H1 (cell line): Measurements from ENCODE around the gene KEL. TPM values are rescaled to one million over a fixed set of nuclear protein-coding genes. Genes with fewer than 3 reads are reported as not detected.

ENCODE experiments used
- CTCF ChIA-PET: fragments of 300-600 bp; sonication (Branson Sonifier 250); formaldehyde crosslinking; loops from one replicate; lab custom pipeline; 2021; ENCODE audit not compliant: partially characterized antibody; lab: Charles Lee
- POLR2A ChIA-PET: fragments of 300-600 bp; sonication (Branson Sonifier 250); formaldehyde crosslinking; loops from one replicate; lab custom pipeline; 2021; ENCODE audit warnings: inconsistent platforms; ENCODE audit not compliant: partially characterized antibody; lab: Charles Lee
- DNase-seq, 2 experiments: peaks; one replicate each; pipeline versions ENCODE4 v3.0.0 to v3.0.0-alpha.2; 2010 to 2022; ENCODE audit warnings: low spot score in 2 of 2, low read depth in 1 of 2, mixed read lengths in 1 of 2
- FAIRE-seq: peaks from 2 replicates; lab custom pipeline; 2011; peaks lifted over from hg19 to GRCh38; lab: Jason Lieb, UNC
- H2AFZ ChIP-seq: 2 replicates; pipeline ENCODE4 v1.8.1; 2012; ENCODE audit warnings: low read length, inconsistent platforms
- H2AK5ac ChIP-seq: 2 replicates; pipeline ENCODE4 v1.6.1; 2013; ENCODE audit warnings: low read depth, low read length
- H2BK120ac ChIP-seq: replicated peaks from 2 replicates; pipeline ENCODE3; 2013; ENCODE audit warnings: low read depth, low read length, inconsistent platforms
- H2BK12ac ChIP-seq: 2 replicates; pipeline ENCODE4 v1.6.1; 2013; ENCODE audit warnings: low read depth, low read length
- H2BK15ac ChIP-seq: 2 replicates; pipeline ENCODE4 v1.6.1; 2013; ENCODE audit warnings: low read length
- H2BK20ac ChIP-seq: 2 replicates; pipeline ENCODE4 v1.6.1; 2013; ENCODE audit warnings: low read length
- H2BK5ac ChIP-seq: 2 replicates; pipeline ENCODE4 v1.6.1; 2013; ENCODE audit warnings: low read depth, low read length
- H3K14ac ChIP-seq: 2 replicates; pipeline ENCODE4 v1.6.1; 2013; ENCODE audit warnings: inconsistent platforms; ENCODE audit not compliant: insufficient read length
- H3K18ac ChIP-seq: 2 replicates; pipeline ENCODE4 v1.6.1; 2013; ENCODE audit warnings: low read length; ENCODE audit errors: extremely low read depth
- H3K23ac ChIP-seq: 2 replicates; pipeline ENCODE4 v1.6.1; 2013; ENCODE audit warnings: inconsistent platforms; ENCODE audit not compliant: insufficient read length
- H3K23me2 ChIP-seq: 2 replicates; pipeline ENCODE4 v1.6.1; 2013; ENCODE audit warnings: low read depth, low read length
- H3K27ac ChIP-seq: 2 replicates; pipeline ENCODE4 v1.6.1; 2011; ENCODE audit warnings: low read depth, low read length, inconsistent platforms
- H3K27me3 ChIP-seq, 4 experiments: replicated peaks in 1 of 4; 1 replicate in 1 of 4; 2 replicates in 3 of 4; pipeline versions ENCODE4 v1.6.1 to v1.8.1; 2011 to 2013; ENCODE audit warnings: low read length in 3 of 4, mild to moderate bottlenecking in 3 of 4, inconsistent platforms in 2 of 4, mixed read lengths in 2 of 4, moderate library complexity in 1 of 4; ENCODE audit not compliant: control insufficient read depth in 3 of 4, insufficient read depth in 3 of 4; ENCODE audit errors: extremely low read depth in 1 of 4
- H3K36me3 ChIP-seq, 4 experiments: 2 replicates each; pipeline versions ENCODE4 v1.6.1 to v1.8.1; 2011 to 2013; ENCODE audit warnings: mild to moderate bottlenecking in 4 of 4, low read length in 3 of 4, moderate library complexity in 2 of 4, control low read depth in 1 of 4, inconsistent platforms in 1 of 4; ENCODE audit not compliant: insufficient read depth in 4 of 4, control insufficient read depth in 2 of 4
- H3K4ac ChIP-seq: replicated peaks from 2 replicates; pipeline ENCODE3; 2013; ENCODE audit warnings: low read length, low read depth, mixed read lengths, inconsistent platforms; ENCODE audit not compliant: insufficient read length
- H3K4me1 ChIP-seq, 4 experiments: replicated peaks in 1 of 4; 1 replicate in 1 of 4; 2 replicates in 3 of 4; pipeline versions ENCODE4 v1.6.1 to v1.8.1; 2011 to 2013; ENCODE audit warnings: low read length in 3 of 4, inconsistent platforms in 2 of 4, mixed read lengths in 1 of 4; ENCODE audit not compliant: insufficient read depth in 4 of 4, control insufficient read depth in 3 of 4
- H3K4me2 ChIP-seq, 2 experiments: 2 replicates each; pipeline versions ENCODE4 v1.6.1 to v1.8.1; 2011 to 2013; ENCODE audit warnings: low read depth in 2 of 2, low read length in 2 of 2, control low read depth in 1 of 2, inconsistent platforms in 1 of 2, mild to moderate bottlenecking in 1 of 2; ENCODE audit not compliant: insufficient read depth in 1 of 2
- H3K4me3 ChIP-seq, 4 experiments: fragments of 200-600, 300-600 bp in 1 of 4; sonication (generic), shearing (Covaris generic), sonication (Bioruptor Twin) in 1 of 4; 2 replicates each; pipeline versions ENCODE4 v1.5.1 to v1.8.1; 2011 to 2016; ENCODE audit warnings: low read length in 4 of 4, low read depth in 3 of 4, control low read depth in 2 of 4, inconsistent platforms in 2 of 4, mild to moderate bottlenecking in 2 of 4, mixed read lengths in 1 of 4, moderate library complexity in 1 of 4; ENCODE audit not compliant: insufficient read depth in 2 of 4; ENCODE audit errors: extremely low read depth in 1 of 4
- H3K56ac ChIP-seq: replicated peaks from 2 replicates; pipeline ENCODE3; 2013; ENCODE audit warnings: low read depth, mild to moderate bottlenecking, mixed read lengths, low read length, inconsistent platforms; ENCODE audit not compliant: insufficient read length
- H3K79me1 ChIP-seq: 2 replicates; pipeline ENCODE4 v1.6.1; 2013; ENCODE audit warnings: low read depth, low read length, control low read depth
- H3K79me2 ChIP-seq, 2 experiments: 2 replicates each; pipeline versions ENCODE4 v1.6.1 to v1.8.1; 2012 to 2013; ENCODE audit warnings: low read length in 2 of 2, mild to moderate bottlenecking in 2 of 2, inconsistent platforms in 1 of 2; ENCODE audit not compliant: insufficient read depth in 2 of 2, control insufficient read depth in 1 of 2
- H3K9ac ChIP-seq, 4 experiments: replicated peaks in 1 of 4; 1 replicate in 1 of 4; 2 replicates in 3 of 4; pipeline versions ENCODE4 v1.6.1 to v1.8.1; 2011 to 2013; ENCODE audit warnings: low read depth in 3 of 4, low read length in 3 of 4, control low read depth in 2 of 4, mild to moderate bottlenecking in 2 of 4, moderate library complexity in 2 of 4, inconsistent platforms in 1 of 4; ENCODE audit errors: extremely low read depth in 1 of 4
- H3K9me3 ChIP-seq, 2 experiments: 2 replicates each; pipeline versions ENCODE4 v1.6.1 to v1.8.1; 2012 to 2013; ENCODE audit warnings: mild to moderate bottlenecking in 2 of 2, moderate library complexity in 2 of 2, control low read depth in 1 of 2, inconsistent platforms in 1 of 2, low read depth in 1 of 2, low read length in 1 of 2, mixed read lengths in 1 of 2; ENCODE audit not compliant: insufficient read depth in 2 of 2
- H4K20me1 ChIP-seq, 2 experiments: replicated peaks in 1 of 2; 2 replicates each; pipeline versions ENCODE3 to v1.8.1; 2011 to 2013; ENCODE audit warnings: inconsistent platforms in 2 of 2, low read length in 2 of 2, mild to moderate bottlenecking in 1 of 2; ENCODE audit not compliant: insufficient read depth in 2 of 2, control insufficient read depth in 1 of 2
- H4K5ac ChIP-seq: 2 replicates; pipeline ENCODE4 v1.6.1; 2013; ENCODE audit warnings: low read length, low read depth, mixed read lengths, inconsistent platforms; ENCODE audit not compliant: insufficient read length
- H4K8ac ChIP-seq: 2 replicates; pipeline ENCODE4 v1.8.0; 2013; ENCODE audit warnings: mild to moderate bottlenecking, moderate library complexity, low read length, inconsistent platforms; ENCODE audit not compliant: insufficient read depth; ENCODE audit errors: extremely low read depth
- H4K91ac ChIP-seq: replicated peaks from 2 replicates; pipeline ENCODE3; 2013; ENCODE audit warnings: low read length, mixed read lengths, inconsistent platforms; ENCODE audit not compliant: insufficient read length
- KDM4A ChIP-seq: IDR thresholded peaks from one replicate; pipeline ENCODE4 v1.7.1; 2012; ENCODE audit warnings: low read depth, mild to moderate bottlenecking, moderate library complexity, low read length, inconsistent platforms; ENCODE audit not compliant: severe bottlenecking
- RNF2 ChIP-seq: fragments of 200-900, 300-1000 bp; sonication (generic); IDR thresholded peaks from 2 replicates; pipeline ENCODE4 v1.7.1; 2016; ENCODE audit warnings: borderline replicate concordance, low read depth, mild to moderate bottlenecking, antibody characterized with exemption, low read length; ENCODE audit not compliant: poor library complexity, severe bottlenecking; ENCODE audit errors: missing control alignments
- SRF ChIP-seq: IDR thresholded peaks from 2 replicates; pipeline ENCODE4 v1.6.1; 2011; ENCODE audit warnings: mild to moderate bottlenecking, low read depth, low read length, moderate library complexity
- WGBS, 2 experiments: shearing (Covaris generic) in 1 of 2; methylation state at CpG; one replicate each; pipeline versions ENCODE4 v1.1.6 to v1.1.7; 2013 to 2015; ENCODE audit warnings: low lambda C conversion rate in 2 of 2, mixed read lengths in 2 of 2, inconsistent platforms in 1 of 2, low coverage in 1 of 2, missing lambda C conversion rate in 1 of 2; ENCODE audit not compliant: insufficient replicate concordance in 2 of 2, insufficient coverage in 1 of 2, insufficient read length in 1 of 2; ENCODE audit errors: extremely low coverage in 1 of 2, missing lambda C conversion rate in 1 of 2; 5-methylcytosine and 5-hydroxymethylcytosine counted together
- polyA plus RNA-seq, 7 experiments: library from polyadenylated mRNA; depleted of rRNA in 3 of 7; stranded (reverse) in 5 of 7; unstranded in 2 of 7; fragments of >200 nt in 5 of 7; fragments of 200-250 nt in 2 of 7; gene quantifications; 1 replicate in 5 of 7; 2 replicates in 1 of 7; 4 replicates in 1 of 7; pipeline versions ENCODE4 v1.2.1 to v1.2.3, GENCODE V29; 2011 to 2013; ENCODE audit warnings: missing spikeins in 2 of 7, mixed read lengths in 2 of 7
- total RNA-seq: library from RNA; stranded (reverse); fragmentation: NEBNext Ultra II Directional; extraction: Animal tissue kit (Norgen Biotek cat#: 25700); gene quantifications from 2 replicates; pipeline ENCODE4 v1.2.1, GENCODE V29; 2021
- TF ChIP-seq, protein P1 (sequence below): IDR thresholded peaks from 2 replicates; pipeline ENCODE4 v1.6.1; 2012; ENCODE audit warnings: inconsistent platforms

Gene KEL
- total and polyA plus RNA-seq, 2 of the 8 experiments (the other 6 are each of a cell fraction or from before 2014, with no cell fraction given), result 1.8 to 1.9 TPM

DNA sequence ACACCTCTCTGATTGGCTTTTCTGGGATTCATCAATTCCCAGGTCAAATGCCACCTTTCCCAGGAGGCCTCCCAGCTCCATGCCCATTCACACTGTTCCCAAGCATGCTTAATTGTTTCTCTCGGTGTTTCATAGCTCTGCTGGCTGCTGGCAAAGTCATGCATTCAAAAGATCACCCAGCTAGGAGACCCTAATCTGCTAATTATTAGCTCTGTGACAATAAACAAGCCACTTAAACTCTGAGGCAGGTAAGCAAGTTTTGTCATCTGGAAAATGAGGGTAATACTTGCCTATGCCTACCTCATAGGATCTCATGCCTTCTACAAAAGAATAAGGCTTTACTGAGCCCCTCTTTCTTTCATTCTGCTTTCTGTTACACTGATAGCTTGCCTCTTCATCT lies 828 bp upstream of the KEL start:
- no peak overlapping the region for H3K4me3 ChIP-seq
- H3K9me3 ChIP-seq, result no peaks in the 10 kb centered on the region; a peak in 1 of 4 replicates
- DNase-seq, result no peak
- no peak overlapping the region for H3K56ac ChIP-seq
- H2BK15ac ChIP-seq, result no peak overlapping the region
- H3K4ac ChIP-seq, result no peak overlapping the region
- H4K20me1 ChIP-seq, result no peaks in the 10 kb centered on the region
- H4K91ac ChIP-seq, result no peak overlapping the region
- H3K14ac ChIP-seq, result no peak overlapping the region
- no peaks in the 10 kb centered on the region for H3K79me2 ChIP-seq
- H3K23ac ChIP-seq, result no peak overlapping the region
- H2AFZ ChIP-seq, result no peak overlapping the region
- no peak overlapping the region for H2BK20ac ChIP-seq
- H4K5ac ChIP-seq, result no peak overlapping the region
- no peak overlapping the region for H3K4me2 ChIP-seq
- no peak for FAIRE-seq
- no peak overlapping the region; a peak in 1 of 7 replicates for H3K9ac ChIP-seq
- no peak overlapping the region for H2BK120ac ChIP-seq
- 85% methylated on average over 1 of the region's 1 CpG; no CpG with 5 or more reads in 1 of the 2 experiments for WGBS, 2 experiments
- no peak for TF ChIP-seq SRF
- TF ChIP-seq KDM4A, result no peak
- TF ChIP-seq RNF2, result no peak
- TF ChIP-seq, protein P1, sequence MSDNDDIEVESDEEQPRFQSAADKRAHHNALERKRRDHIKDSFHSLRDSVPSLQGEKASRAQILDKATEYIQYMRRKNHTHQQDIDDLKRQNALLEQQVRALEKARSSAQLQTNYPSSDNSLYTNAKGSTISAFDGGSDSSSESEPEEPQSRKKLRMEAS, result 0 out of 2 replicates have a peak, but pooled peaks have one; percentile 13
- H2BK12ac ChIP-seq, result no peak overlapping the region
- H2BK5ac ChIP-seq, result no peak overlapping the region
- POLR2A ChIA-PET, result interaction anchor here (1.2 kb wide), 1 partner anchor 38 kb away, joined by 3 read pairs; no protein-coding TSS in a partner anchor
- H4K8ac ChIP-seq, result no peak overlapping the region
- no peaks in the 10 kb centered on the region for H3K27me3 ChIP-seq
- no peak overlapping the region for H2AK5ac ChIP-seq
- H3K18ac ChIP-seq, result no peak overlapping the region
- peaks cover 2% of the 10 kb centered on the region; the same call in 1 of the 2 replicates for H3K23me2 ChIP-seq
- no peaks in the 10 kb centered on the region for H3K79me1 ChIP-seq
- peaks cover 0 to 7% (median 3%) of the 10 kb centered on the region in 4 experiments; a peak in 5 of 7 replicates for H3K4me1 ChIP-seq
- CTCF ChIA-PET, result interaction anchor here (0.6 to 1.5 kb wide), 5 partner anchors 24 to 97 kb away, joined by 3 to 4 read pairs (median 3); partner anchors contain the start of gene LLCFC1
- no peaks in the 10 kb centered on the region for H3K36me3 ChIP-seq
- H3K27ac ChIP-seq, result no peak overlapping the region
